HCT116 (cell line): Measurements from ENCODE around the gene ZNF341. TPM values are rescaled to one million over a fixed set of nuclear protein-coding genes. Genes with fewer than 3 reads are reported as not detected.

Source experiments
- ATAC-seq: fragments of 200-7000 bp; cut with Tn5 transposase; 2 replicates; pipeline ENCODE4 v1.9.1; 2020; ENCODE audit warnings: mild to moderate bottlenecking, moderate library complexity
- BruUV-seq: library from RNA; stranded (reverse); fragments of 400-500 nt; replicated peaks from 2 replicates; lab custom pipeline; 2021; lab: Mats Ljungman, UMichigan
- CTCF ChIA-PET: fragments of 300-600 bp; sonication (Branson Sonifier 250); formaldehyde crosslinking; loops from one replicate; lab custom pipeline; 2021; ENCODE audit warnings: antibody characterized with exemption; lab: Charles Lee
- POLR2A ChIA-PET: fragments of 300-600, 350-600 bp; sonication (Branson Sonifier 250); formaldehyde crosslinking; loops from one replicate; lab custom pipeline; 2021; ENCODE audit warnings: antibody characterized with exemption; lab: Charles Lee
- RAD21 ChIA-PET, 2 experiments: fragments of 300-600 bp; sonication (Branson Sonifier 250); formaldehyde crosslinking; loops; one replicate each; lab custom pipeline; 2023; ENCODE audit warnings: low total read pairs in 2 of 2; ENCODE audit not compliant: uncharacterized antibody in 2 of 2, unreplicated experiment in 2 of 2, low non-redundant PET in 1 of 2; lab: Charles Lee
- DNase-seq: peaks from one replicate; pipeline ENCODE4 v3.0.0-alpha.2; 2010; ENCODE audit warnings: low read depth, low spot score
- H2AFZ ChIP-seq: fragments of 200-600 bp; shearing (Covaris generic), sonication (generic); 2 replicates; pipeline ENCODE4 v1.6.1; 2017; ENCODE audit warnings: low read depth, mixed run types, mixed read lengths, antibody characterized with exemption, low read length; ENCODE audit not compliant: poor library complexity, severe bottlenecking
- H3K27ac ChIP-seq: 2 replicates; pipeline ENCODE4 v1.5.1; 2012; ENCODE audit warnings: low read depth, low read length
- H3K27me3 ChIP-seq: fragments of 200-600 bp; sonication (generic); 2 replicates; pipeline ENCODE4 v1.6.1; 2016; ENCODE audit warnings: mixed run types, low read length, mixed read lengths; ENCODE audit not compliant: insufficient read depth
- H3K36me3 ChIP-seq, 2 experiments: fragments of 200-500 bp in 1 of 2; fragments of 200-600 bp in 1 of 2; sonication (Bioruptor generic) in 1 of 2; sonication (generic) in 1 of 2; 2 replicates each; pipeline versions ENCODE4 v1.5.1 to v1.6.1; 2014 to 2016; ENCODE audit warnings: low read length in 2 of 2, inconsistent platforms in 1 of 2, mixed read lengths in 1 of 2, mixed run types in 1 of 2; ENCODE audit not compliant: insufficient read depth in 2 of 2, control insufficient read depth in 1 of 2
- H3K4me1 ChIP-seq, 2 experiments: fragments of 200-600 bp in 1 of 2; sonication (generic) in 1 of 2; 2 replicates each; pipeline versions ENCODE4 v1.5.1 to v1.6.1; 2012 to 2017; ENCODE audit warnings: low read length in 2 of 2, inconsistent platforms in 1 of 2, mild to moderate bottlenecking in 1 of 2, mixed read lengths in 1 of 2, mixed run types in 1 of 2, moderate library complexity in 1 of 2; ENCODE audit not compliant: insufficient read depth in 2 of 2, control insufficient read depth in 1 of 2
- H3K4me2 ChIP-seq: fragments of 200-600 bp; sonication (generic); 2 replicates; pipeline ENCODE4 v1.6.1; 2017; ENCODE audit warnings: mixed run types, low read length, mixed read lengths
- H3K4me3 ChIP-seq, 2 experiments: fragments of 200-600 bp in 1 of 2; sonication (generic) in 1 of 2; replicated peaks in 1 of 2; 2 replicates each; pipeline ENCODE4 v1.5.1; 2011 to 2016; ENCODE audit warnings: low read length in 2 of 2, control low read depth in 1 of 2, low read depth in 1 of 2, mild to moderate bottlenecking in 1 of 2, mixed read lengths in 1 of 2, mixed run types in 1 of 2
- H3K79me2 ChIP-seq: fragments of 200-600 bp; sonication (generic); 2 replicates; pipeline ENCODE4 v1.6.1; 2017; ENCODE audit warnings: mild to moderate bottlenecking, mixed run types, low read length, moderate library complexity, mixed read lengths; ENCODE audit not compliant: insufficient read depth
- H3K9ac ChIP-seq: fragments of 200-600 bp; sonication (generic); 2 replicates; pipeline ENCODE4 v1.6.1; 2016; ENCODE audit warnings: low read length, mixed read lengths
- H3K9me2 ChIP-seq: fragments of 200-600 bp; sonication (generic), shearing (Covaris generic); 2 replicates; pipeline ENCODE4 v1.6.1; 2017; ENCODE audit warnings: mixed run types, mild to moderate bottlenecking, moderate library complexity; ENCODE audit not compliant: insufficient read depth
- H3K9me3 ChIP-seq, 2 experiments: fragments of 200-500 bp in 1 of 2; fragments of 200-600 bp in 1 of 2; sonication (Bioruptor generic) in 1 of 2; sonication (generic) in 1 of 2; 2 replicates each; pipeline ENCODE4 v1.6.1; 2014 to 2017; ENCODE audit warnings: low read length in 2 of 2, mixed read lengths in 2 of 2, inconsistent platforms in 1 of 2, low read depth in 1 of 2, mild to moderate bottlenecking in 1 of 2, mixed run types in 1 of 2, moderate library complexity in 1 of 2; ENCODE audit not compliant: control insufficient read depth in 1 of 2, insufficient read depth in 1 of 2
- H4K20me1 ChIP-seq: fragments of 200-600 bp; sonication (generic), shearing (Covaris generic); 2 replicates; pipeline ENCODE4 v1.6.1; 2017; ENCODE audit warnings: mixed run types, mild to moderate bottlenecking, moderate library complexity; ENCODE audit not compliant: insufficient read depth
- CTCF ChIP-seq, 3 experiments: fragments of 200-600 bp in 1 of 3; sonication (generic) in 1 of 3; IDR thresholded peaks in 2 of 3; conservative IDR thresholded peaks in 1 of 3; 2 replicates each; pipeline ENCODE4 v1.5.1; 2012 to 2017; ENCODE audit warnings: low read depth in 2 of 3, low read length in 2 of 3, antibody characterized with exemption in 1 of 3, borderline replicate concordance in 1 of 3, control low read depth in 1 of 3, mild to moderate bottlenecking in 1 of 3, mixed read lengths in 1 of 3, mixed run types in 1 of 3, moderate library complexity in 1 of 3; ENCODE audit not compliant: insufficient read depth in 1 of 3
- ELF1 ChIP-seq: IDR thresholded peaks from 2 replicates; pipeline ENCODE4 v1.6.1; 2012; ENCODE audit warnings: low read depth, borderline replicate concordance
- MAX ChIP-seq: IDR thresholded peaks from 2 replicates; pipeline ENCODE4 v1.6.1; 2012
- POLR2A ChIP-seq: IDR thresholded peaks from 2 replicates; pipeline ENCODE4 v1.7.0; 2011; ENCODE audit warnings: borderline replicate concordance; ENCODE audit not compliant: insufficient read depth, insufficient read length; ENCODE audit errors: extremely low read depth
- SRF ChIP-seq: IDR thresholded peaks from 2 replicates; pipeline ENCODE4 v1.6.1; 2012; ENCODE audit warnings: low read depth
- YY1 ChIP-seq: IDR thresholded peaks from 2 replicates; pipeline ENCODE4 v1.6.1; 2011; ENCODE audit warnings: low read length, low read depth, moderate library complexity, mild to moderate bottlenecking; ENCODE audit not compliant: insufficient replicate concordance; ENCODE audit errors: extremely low read depth
- ZBTB33 ChIP-seq: IDR thresholded peaks from 2 replicates; pipeline ENCODE4 v1.6.1; 2011; ENCODE audit warnings: mild to moderate bottlenecking, low read length, moderate library complexity; ENCODE audit not compliant: insufficient replicate concordance; ENCODE audit errors: extremely low read depth
- ZNF274 ChIP-seq: fragments of 200-500 bp; sonication (Bioruptor generic); IDR thresholded peaks from 2 replicates; pipeline ENCODE4 v1.6.1; 2014; ENCODE audit warnings: mild to moderate bottlenecking, low read depth, low read length, inconsistent platforms
- intact Hi-C: fragments of 100-400 bp; cut with micrococcal nuclease; formaldehyde crosslinking; loops from 2 replicates; pipeline ENCODE4 v1.10.0; 2022
- total RNA-seq: library from RNA; stranded (reverse); gene quantifications from one replicate; pipeline ENCODE4 v1.2.1, GENCODE V29; 2021; ENCODE audit not compliant: unreplicated experiment

The ZNF341 gene
- total RNA-seq, 1 experiment from 2014 or later: 4.9 TPM

- Histone ChIP-seq H4K20me1 (no peaks in the 10 kb centered on the region), H3K4me2 (no peak overlapping the region), H3K9me2 (no peaks in the 10 kb centered on the region), H3K4me3 (no peak overlapping the region), H3K79me2 (no peaks in the 10 kb centered on the region), H3K4me1 (peaks cover 17 to 30% of the 10 kb centered on the region in 2 experiments), H3K27ac (no peak overlapping the region)
- intact Hi-C loops: no loop called here
- ChIA-PET CTCF (interaction anchor here (1.6 kb wide), 1 partner anchor 10 kb away, joined by 7 read pairs; no protein-coding TSS in a partner anchor), RAD21 (no interaction called here)
- ATAC-seq (no peak), DNase-seq (no peak)
- no TSS peak for BruUV-seq
- TF ChIP-seq CTCF (IDR thresholded peaks at IDR 0.05 in 2 of 3, conservative IDR thresholded peaks at IDR 0.05 in 1 of 3; ENCODE audit: borderline replicate concordance in 1 of 3, insufficient read depth in 1 of 3, low read depth in 2 of 3, low read length in 2 of 3) (no peak), SRF (no peak), ELF1 (no peak), MAX (no peak), ZBTB33 (no peak), POLR2A (no peak), YY1 (no peak), ZNF274 (no peak)
- TF ChIP-seq, all 23 proteins: peak for 0
- Histone ChIP-seq H3K9me3 (no peaks in the 10 kb centered on the region), H3K36me3 (no peaks in the 10 kb centered on the region), H3K9ac (no peak overlapping the region), H2AFZ (no peak overlapping the region), H3K27me3 (no peaks in the 10 kb centered on the region)
- POLR2A ChIA-PET: no interaction called here
Observed at GRCh38 chr20:33781945-33782344, 50.1 kb downstream of the ZNF341 start.
